ENCODE data around the gene VTCN1.
"Not testable (repeated sequence)": the region's sequence is repeated elsewhere in the genome, so short reads cannot be mapped to it uniquely, and the experiment has no call there.

Gene VTCN1, protein sequence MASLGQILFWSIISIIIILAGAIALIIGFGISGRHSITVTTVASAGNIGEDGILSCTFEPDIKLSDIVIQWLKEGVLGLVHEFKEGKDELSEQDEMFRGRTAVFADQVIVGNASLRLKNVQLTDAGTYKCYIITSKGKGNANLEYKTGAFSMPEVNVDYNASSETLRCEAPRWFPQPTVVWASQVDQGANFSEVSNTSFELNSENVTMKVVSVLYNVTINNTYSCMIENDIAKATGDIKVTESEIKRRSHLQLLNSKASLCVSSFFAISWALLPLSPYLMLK

GRCh38 chr1:117210831-117211261, at the start of gene VTCN1:
TSS of gene VTCN1 (minus strand) at chr1:117210927. CDS start at chr1:117210855, 72 bp downstream.
- DNase-seq, result no peak

DNA sequence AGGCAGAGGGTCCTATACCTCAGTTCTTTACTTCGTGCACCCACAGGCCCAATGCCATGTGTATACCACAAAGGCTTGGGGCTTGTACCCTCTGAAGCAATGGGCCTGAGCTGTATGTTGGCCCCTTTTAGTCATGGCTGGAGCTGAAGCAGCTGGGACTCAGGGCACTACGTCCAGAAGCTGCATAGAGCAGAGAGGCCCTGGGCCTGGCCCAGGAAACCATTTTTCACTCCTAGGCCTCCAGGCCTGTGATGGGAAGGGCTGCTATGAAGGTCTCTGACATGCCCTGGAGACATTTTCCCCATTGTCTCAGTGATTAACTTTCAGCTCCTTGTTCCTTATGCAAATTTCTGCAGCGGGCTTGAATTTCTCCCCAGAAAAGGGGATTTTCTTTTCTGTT, 48.1 kb upstream of the VTCN1 start:
- no peak for DNase-seq

- not testable (repeated sequence) for DNase-seq
Measured at GRCh38 chr1:117258075-117258474, 47.3 kb upstream of the VTCN1 start.

DNA sequence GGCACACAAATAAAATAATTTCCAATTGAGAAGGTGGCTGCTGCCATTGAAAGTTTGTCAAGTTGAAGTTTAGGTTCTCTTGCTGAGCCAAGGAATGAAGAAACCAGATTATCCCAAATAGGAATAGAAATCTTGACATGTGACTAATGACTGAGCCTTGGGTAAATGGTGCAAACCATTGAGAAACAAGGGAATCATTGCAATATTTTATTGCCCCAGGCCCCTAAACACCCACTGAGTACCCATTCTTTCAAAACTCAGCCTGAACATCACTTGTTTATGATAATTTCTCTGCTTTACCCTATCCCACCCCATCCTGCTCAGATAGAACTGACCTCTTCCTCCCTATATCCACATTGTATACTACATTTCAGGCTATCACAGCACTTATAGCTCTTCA, 46.6 kb upstream of the VTCN1 start:
- DNase-seq, result no peak

DNA sequence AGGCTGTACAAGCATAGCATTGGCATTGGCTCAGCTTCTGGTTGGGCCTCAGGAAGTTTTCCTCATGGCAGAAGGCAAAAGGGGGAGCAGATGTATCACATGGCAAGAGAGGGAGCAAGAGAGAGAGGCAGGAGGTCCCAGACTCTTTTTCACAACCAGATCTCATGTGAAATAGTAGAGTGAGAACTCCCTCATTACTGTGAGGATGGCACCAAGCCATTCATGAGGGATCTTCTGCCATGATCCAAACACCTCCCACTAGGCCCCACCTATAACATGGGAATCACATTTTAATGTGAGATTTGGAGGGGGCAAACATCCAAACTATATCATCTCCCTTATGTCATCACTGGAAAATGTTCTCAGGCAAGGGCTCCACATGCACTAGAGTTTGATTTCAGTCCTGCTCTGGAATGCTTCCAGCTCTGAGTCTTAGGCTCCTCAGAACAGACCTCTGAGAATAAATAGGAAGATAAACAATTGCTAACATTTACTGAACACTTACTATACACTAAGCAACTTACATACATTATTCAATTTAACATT, 39.4 kb upstream of the VTCN1 start:
- DNase-seq, result no peak

- DNase-seq, result no peak
Measured at GRCh38 chr1:117244971-117245370, 34.2 kb upstream of the VTCN1 start.

- no peak for DNase-seq
Measured at GRCh38 chr1:117244306-117244705, 33.6 kb upstream of the VTCN1 start.

DNA sequence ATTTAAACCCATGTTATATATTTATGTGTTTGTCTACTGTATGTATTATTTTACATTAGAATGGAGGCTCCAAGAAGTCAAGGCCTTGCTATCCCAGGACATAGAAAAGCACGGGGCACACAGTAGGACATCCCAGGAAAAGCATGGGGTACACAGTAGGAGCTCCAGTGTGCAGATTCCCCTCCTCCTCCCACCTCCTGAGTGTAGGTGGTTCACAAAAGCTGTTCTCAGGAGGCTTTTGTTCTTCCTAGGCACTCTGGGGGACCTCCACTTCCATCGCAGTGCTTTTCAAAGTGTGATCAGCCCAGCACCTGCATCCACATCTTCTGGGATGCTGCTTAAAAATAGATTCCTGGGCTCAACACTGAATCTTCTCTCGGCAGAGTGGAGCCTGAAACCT, 30.8 kb upstream of the VTCN1 start:
- no peak for DNase-seq

GRCh38 chr1:117240547-117240946, 29.8 kb upstream of the VTCN1 start:
- DNase-seq, result no peak

- DNase-seq, result no peak
Measured at GRCh38 chr1:117239467-117239866, 28.7 kb upstream of the VTCN1 start.

DNA sequence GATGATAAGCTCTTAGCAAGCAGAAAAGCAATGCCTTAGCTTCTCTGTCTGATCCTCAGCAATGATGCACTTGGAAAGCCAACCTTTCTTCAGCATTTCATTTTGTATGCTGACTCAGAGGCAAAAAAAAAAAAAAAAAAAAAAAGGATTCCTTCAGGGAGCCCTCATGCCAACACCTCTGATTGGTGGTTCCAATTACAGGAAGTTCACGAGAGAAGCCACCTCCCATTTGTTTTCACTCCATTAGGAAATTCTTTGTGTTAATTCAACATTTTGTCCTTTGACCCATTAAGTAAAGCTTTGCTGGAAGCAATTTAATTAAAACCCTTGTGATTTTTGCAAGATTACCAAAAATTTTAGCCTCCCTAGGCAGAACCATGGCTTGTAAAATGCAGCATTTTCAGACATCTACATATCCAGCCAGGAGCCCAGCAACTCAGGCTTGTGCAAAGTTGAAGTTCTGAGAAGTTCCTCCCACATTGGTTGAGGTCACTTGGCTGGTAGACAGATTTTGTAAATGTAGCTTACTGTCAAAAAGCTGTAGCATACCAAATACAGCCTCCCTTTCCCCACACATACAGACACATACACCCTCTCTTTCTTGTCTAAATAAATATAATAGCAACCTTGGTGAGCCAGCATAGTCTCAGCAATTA, 27.1 kb upstream of the VTCN1 start:
- DNase-seq, result no peak

DNA sequence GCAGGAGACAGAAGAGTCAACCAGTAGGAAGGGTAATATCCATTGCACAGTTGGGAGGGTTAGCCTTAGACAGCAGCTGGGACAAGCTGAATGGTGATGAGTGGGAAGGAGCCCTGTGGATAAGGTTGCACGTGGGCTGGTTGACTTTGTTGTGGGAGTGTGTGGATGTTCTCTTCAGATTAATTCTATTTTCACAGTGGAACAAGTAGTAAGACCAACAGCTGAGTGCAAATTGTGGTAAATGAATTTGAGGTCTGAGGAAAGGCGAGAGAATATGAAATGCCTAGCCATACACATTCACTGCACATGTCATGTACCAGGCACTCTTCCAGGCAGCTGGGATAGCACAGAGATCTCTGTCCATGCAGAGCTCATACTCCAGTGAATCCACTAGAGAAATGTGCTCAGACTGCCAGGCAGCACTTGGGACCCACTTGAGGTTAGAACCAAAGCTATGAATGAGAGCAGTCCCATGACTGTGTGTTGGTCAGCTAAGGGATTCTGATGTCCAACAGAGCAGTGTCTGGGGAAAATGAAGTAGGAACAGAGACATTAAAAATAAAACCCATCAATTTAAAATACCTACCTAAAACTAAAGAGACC, 25.2 kb upstream of the VTCN1 start:
- no peak for DNase-seq

- DNase-seq, result no peak
Measured at GRCh38 chr1:117232531-117232930, 21.8 kb upstream of the VTCN1 start.

DNA sequence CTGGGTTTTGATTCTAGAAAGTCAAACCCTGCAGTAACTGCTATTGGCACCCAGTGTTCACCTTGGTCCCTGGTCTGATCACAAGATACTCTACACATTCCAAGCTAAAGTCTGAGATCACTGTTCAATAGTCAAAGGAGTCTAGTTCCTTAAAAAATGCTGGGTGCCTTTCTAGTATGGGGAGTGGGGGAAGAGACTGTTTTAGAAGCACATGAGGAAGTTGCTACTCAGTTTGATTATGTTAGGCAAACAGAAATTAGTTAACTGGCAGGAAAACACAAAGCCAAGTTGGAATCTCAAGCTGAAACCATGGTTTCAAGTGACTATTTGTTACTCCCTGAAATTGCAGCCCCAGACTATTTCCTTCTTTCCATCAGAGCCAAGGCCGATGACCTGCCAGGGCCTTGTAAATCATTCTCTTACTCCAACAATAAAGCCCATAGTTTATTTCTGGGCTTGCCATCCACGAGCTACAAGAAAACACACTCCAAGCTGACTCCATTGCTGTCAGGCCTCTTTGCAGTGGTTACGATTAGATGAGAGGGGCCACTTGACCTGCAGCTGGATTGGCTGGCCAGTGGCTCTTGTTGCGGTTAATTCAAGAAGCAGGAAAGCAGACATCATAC, 21.1 kb upstream of the VTCN1 start:
- DNase-seq, result no peak

DNA sequence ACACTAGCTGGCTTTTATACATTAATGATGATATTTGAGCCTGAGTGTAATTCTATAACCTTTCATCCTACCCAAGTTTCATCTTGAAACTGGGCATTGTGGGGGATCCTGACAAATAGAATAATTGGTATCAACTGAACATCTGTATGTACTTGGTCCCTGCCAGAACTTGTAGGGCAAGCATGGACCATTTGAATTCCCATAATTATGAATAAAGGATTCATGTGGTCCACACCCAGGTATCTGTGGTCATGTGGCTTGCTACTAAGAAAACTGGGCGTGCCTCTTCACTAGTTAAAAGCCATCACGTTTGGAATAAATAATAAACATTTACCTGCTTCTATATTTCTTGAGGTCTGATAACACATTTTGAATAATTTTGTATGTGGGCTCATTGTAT, 20.6 kb upstream of the VTCN1 start:
- DNase-seq, result no peak

GRCh38 chr1:117229217-117229616, 18.5 kb upstream of the VTCN1 start:
- DNase-seq, result no peak

DNA sequence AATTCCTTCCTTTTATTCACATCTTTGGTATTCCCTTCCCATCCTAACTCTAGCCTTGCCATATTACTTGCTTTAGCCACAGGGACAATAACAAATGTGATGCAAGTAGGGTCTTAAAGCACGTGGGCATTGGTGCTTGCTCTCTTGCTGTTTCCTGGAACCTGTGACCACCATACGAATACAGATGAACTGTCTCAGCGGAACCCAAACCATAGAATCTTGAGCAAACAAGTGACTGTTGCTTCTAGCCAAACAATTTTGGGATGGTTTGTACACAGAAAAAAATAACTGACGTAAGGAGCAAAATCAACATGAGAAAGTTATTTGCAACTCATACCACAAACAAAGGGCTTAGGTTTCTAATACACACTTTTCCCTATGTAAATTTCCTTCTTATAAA, 15.2 kb upstream of the VTCN1 start:
- no peak for DNase-seq

DNA sequence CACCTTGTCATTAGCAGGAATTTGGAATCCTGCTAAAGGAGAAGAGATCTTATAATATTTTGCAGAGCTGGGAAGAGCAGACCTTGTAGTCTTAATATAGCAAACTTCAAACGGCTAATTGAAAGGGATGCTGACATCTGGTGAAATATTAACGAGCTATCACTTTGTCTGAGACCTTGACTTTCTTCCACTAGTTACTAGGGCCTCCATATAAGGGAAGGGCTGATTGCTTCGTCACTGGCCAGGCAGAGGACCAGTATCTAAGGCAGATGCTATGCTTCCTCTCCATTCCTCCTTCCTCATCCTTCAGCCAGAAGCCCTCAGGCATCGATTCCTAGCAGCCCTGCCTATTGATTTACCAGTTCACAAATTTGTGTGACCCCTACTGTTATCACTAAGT, 6.0 kb upstream of the VTCN1 start:
- no peak for DNase-seq

DNA sequence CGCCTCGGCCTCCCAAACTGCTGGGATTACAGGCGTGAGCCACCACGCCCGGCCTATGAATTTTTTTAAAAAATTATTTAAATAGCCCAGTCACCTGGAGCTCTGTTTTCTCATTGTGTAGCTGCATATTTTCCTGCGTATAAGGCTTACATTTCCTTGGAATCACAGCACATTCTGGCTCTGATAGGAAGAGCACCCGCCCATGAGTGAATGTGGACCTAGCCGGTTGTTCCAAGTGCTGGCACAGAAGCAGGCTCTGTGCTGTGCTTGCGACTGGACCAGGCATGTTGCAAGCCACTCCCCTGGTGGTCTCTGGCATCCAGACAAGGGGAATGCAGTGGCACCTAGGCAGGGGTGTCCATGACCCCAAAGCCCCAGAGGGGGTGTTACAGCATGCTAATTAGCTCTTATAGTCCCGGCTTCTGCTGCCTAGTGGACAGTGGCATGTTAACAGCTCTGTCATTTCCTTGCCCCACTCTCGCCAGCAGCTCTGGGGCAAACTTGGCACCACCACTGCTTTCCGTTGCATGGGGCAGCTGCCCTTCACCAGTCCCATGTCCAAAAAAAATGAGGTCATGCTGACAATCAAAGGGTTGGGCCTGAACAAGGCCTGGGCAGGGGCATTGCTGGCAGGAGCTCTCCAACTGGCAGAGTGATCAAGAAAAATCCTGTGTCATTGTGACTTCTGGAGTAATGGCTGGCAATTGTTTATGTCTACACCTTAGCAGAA, 5.2 kb upstream of the VTCN1 start:
- no peak for DNase-seq

DNA sequence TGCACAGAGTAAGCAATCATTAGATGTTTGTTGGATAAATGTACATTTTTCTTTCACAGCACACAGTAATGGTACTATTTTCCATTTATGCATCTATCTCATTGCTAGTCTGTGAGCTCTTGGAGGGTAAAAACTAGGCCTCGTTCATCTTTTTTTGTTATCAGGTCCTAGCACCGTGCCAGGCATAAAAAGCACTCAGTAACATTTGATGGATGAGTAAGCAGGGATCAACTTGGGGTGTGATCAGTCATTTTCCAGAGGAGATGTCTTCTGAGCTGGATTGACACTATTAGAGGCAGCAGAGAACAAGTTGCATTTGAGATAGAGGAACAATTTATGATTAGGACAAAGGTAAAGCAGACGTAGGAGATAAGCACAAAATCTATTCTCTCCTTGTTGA, 4.3 kb upstream of the VTCN1 start:
- no peak for DNase-seq

- DNase-seq, result no peak
Measured at GRCh38 chr1:117213046-117213445, 2.3 kb upstream of the VTCN1 start.

DNA sequence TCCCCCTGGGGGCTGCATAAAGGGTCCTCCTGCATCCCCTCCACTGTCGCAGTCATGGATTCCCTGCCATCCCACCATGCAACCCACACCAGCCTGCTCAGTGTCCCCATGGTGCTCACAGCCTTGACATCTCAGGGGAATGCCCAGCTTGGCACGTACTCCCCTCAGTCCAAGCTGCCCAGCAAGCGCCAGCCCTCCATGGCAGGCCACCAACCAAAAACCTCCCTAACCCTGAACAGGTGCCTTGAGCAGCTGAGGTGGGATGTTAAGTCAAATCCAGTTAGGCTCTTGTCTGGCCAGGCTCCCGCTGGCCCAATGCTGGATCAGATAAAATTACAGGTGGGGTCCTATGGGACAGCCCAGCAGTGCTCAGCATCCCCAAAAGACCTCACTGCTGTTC, 341 bp downstream of the VTCN1 start:
- DNase-seq, result no peak

- no peak for DNase-seq
Measured at GRCh38 chr1:117209094-117209493, 1.6 kb downstream of the VTCN1 start.

All from stimulated activated CD4-positive, alpha-beta T cell treated with anti-CD3 and anti-CD28 coated beads, Interleukin-4, amount 100 ng/mL, for 4 hours (primary cell).